IPS-11a (cell line): ENCODE measurements around the gene CCZ1B.
"Not testable (repeated sequence)": the region's sequence is repeated elsewhere in the genome, so short reads cannot be mapped to it uniquely, and the experiment has no call there.

Experiments
- H3K4me3 ChIP-seq: one replicate; pipeline ENCODE4 v1.5.1; 2013; ENCODE audit warnings: low read depth, low read length, control low read depth

The CCZ1B gene

DNA sequence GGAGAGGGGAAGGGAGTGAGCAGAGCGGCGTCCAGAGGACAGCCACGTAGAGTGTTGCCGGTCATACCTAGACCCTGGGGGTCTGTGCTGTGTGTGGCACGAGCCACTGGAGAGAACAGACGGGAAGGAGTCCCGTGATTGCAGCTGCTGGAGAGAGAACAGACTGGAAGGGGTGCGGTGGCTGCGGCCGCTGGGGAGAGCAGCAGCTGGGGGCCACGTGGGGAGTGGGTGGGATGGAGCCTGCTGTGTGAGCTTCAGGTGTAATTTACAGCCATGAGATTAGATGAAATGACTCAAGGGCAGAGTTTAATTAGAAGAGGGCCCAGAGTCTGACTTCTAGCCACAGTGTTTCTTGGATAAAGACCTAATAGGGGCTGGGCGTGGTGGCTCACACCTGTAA is 76.7 kb downstream of the CCZ1B start:
- not testable (repeated sequence) for H3K4me3 ChIP-seq
